Measurements from ENCODE around the gene EPB41. TPM values are rescaled to one million over a fixed set of nuclear protein-coding genes. Genes with fewer than 3 reads are reported as not detected.
A peak's percentile ranks its signal among the peaks of the same experiment; 100 is the strongest.

Gene EPB41
- total RNA-seq, 2 donors from 2014 or later = 40.0 to 63.2 TPM

DNA sequence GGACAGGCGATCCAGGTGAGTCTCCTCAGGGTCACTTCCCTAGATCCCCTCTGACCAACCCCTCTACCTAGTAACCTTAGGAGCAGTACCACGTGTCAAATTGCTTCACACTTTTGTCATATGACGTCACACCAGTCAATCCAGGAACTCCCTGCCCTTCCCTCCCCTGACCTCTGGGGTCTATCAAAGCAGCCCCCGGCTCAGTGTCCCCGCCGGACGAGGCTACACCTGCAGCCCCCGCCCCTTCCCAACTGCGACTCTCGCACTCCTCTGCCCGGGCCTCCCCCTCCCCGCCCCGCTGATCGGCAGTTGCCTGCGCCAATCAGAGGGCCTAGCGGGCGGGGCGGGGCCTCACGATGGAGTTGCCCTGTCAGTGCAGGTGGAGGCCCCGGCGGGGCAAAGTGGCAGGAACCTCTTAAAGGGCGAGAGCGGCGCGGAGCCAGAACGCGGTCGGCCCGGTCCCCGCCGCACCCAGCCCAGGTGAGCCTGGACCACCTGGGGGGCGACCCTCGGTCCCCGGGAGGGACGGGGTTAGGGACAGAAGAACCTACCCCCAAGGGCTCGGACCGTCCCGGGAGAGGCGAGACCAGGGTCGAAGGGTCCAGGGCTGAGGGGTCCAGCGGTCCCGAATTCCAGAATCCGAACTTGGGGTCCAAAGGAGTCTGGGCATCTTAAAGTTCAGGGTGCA, 27.5 kb upstream of the EPB41 start:
- Mint-ChIP-seq H3K27ac (peak overlapping the region; percentile 85), H3K9me3 (no peaks in the 10 kb centered on the region), H3K4me1 (peaks cover 27% of the 10 kb centered on the region), H3K36me3 (ENCODE audit: low read depth) (peaks cover 7% of the 10 kb centered on the region), H3K27me3 (no peaks in the 10 kb centered on the region), H3K4me3 (peak overlapping the region; percentile 87)
- peak; percentile 82 for ATAC-seq (replicated peaks)

GRCh38 chr1:28887419-28887834, 26.9 kb upstream of the EPB41 start:
- H3K4me3 Mint-ChIP-seq = peak overlapping the region; percentile 87
- H3K36me3 Mint-ChIP-seq (ENCODE audit: low read depth) = peaks cover 7% of the 10 kb centered on the region
- no peak for ATAC-seq (replicated peaks)
- peak overlapping the region; percentile 91 for H3K27ac Mint-ChIP-seq
- H3K9me3 Mint-ChIP-seq = no peaks in the 10 kb centered on the region
- no peaks in the 10 kb centered on the region for H3K27me3 Mint-ChIP-seq
- peaks cover 21% of the 10 kb centered on the region for H3K4me1 Mint-ChIP-seq

DNA sequence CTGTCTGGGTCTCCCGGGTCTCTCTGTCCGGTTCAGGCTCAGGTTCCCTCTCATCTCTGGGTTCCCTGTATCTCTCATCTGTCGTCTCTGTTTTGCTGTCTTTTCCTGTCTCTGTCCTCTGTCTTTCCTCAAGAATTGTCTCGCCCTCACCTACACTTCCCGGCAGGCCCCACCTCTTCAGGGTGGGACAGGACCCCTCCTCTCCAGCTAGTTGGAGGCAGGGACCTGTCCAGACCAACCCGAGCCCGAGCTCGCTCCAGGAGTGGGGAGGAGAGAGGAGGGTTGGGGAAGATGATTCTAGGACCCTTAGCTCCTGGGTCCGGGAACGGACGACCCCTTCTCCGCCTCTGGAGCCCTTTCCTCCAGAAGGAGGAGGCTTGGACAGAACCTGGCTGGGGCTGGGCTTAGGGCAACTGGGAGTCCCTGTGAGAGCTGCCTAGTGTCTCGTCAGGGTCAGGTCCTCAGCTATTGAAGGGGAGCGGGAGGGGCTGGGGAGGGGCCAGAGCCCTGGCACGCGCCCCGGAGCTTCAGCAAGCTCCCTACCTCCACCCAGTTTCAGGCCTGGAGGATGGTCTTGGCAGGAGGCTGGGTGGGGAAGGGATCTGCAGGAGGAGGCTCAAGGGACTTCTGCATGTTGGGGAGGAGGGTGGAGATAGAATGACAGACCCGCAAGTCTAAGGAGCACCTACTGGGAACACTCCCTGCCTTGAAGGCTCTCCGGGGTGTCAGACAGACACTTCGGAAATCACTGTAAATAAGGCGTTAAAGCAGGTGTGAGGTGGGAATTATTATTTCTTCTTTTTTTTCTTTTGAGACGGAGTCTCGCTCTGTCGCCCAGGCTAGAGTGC, 26.3 kb upstream of the EPB41 start:
- H3K36me3 Mint-ChIP-seq (ENCODE audit: low read depth) = peaks cover 7% of the 10 kb centered on the region
- H3K27me3 Mint-ChIP-seq = no peaks in the 10 kb centered on the region
- peak overlapping the region; percentile 91 for H3K27ac Mint-ChIP-seq
- H3K4me3 Mint-ChIP-seq = peak overlapping the region; percentile 87
- H3K9me3 Mint-ChIP-seq = no peaks in the 10 kb centered on the region
- H3K4me1 Mint-ChIP-seq = peaks cover 21% of the 10 kb centered on the region
- no peak for ATAC-seq (replicated peaks)

DNA sequence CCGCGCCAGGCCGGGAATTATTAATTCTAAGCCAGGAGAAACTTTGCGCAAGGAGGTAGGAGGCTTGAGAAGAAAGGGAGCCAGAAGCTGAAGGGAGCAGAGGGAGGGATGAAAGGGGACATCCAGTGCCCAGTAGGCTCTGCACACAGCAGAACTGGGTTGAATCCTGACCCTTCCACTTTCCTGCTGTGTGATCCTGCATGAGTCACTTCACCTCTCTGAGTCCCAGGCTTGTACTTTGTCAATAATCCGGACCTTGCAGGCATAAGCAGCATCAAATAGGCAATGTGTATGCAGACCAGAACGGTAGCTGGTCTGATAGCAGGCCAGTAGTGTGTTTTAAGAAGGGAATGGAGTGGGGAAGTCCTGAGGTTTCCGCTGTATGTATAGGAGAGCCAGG, 25.5 kb upstream of the EPB41 start:
- H3K4me1 Mint-ChIP-seq = peaks cover 21% of the 10 kb centered on the region
- H3K9me3 Mint-ChIP-seq = no peaks in the 10 kb centered on the region
- H3K4me3 Mint-ChIP-seq = peak overlapping the region; percentile 87
- no peak overlapping the region for H3K27ac Mint-ChIP-seq
- peaks cover 14% of the 10 kb centered on the region for H3K36me3 Mint-ChIP-seq (ENCODE audit: low read depth)
- no peaks in the 10 kb centered on the region for H3K27me3 Mint-ChIP-seq
- no peak for ATAC-seq (replicated peaks)

DNA sequence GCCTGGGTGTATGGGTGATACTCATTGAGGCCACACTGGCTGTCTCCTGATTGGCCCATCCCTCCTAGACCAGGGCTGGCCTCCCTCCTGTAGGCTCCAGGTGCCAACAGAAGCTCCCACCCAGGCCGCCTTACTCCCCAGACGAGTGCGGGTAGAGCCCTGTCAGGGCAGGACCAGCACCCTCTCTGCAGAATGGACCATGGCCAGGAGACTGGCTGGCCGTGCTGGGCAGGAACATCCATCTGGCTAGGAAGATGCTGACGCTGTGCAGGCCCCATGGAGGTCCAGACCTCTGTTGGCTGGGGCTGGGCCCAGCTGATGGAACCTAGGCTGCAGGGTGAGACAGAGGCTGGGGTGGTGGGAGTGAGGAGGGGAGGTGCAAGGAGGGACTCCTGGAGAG, 25.0 kb upstream of the EPB41 start:
- no peaks in the 10 kb centered on the region for H3K9me3 Mint-ChIP-seq
- H3K27ac Mint-ChIP-seq = no peak overlapping the region
- H3K36me3 Mint-ChIP-seq (ENCODE audit: low read depth) = peaks cover 15% of the 10 kb centered on the region
- ATAC-seq (replicated peaks) = no peak
- H3K27me3 Mint-ChIP-seq = no peaks in the 10 kb centered on the region
- H3K4me3 Mint-ChIP-seq = peak overlapping the region; percentile 87
- peaks cover 20% of the 10 kb centered on the region for H3K4me1 Mint-ChIP-seq

- peaks cover 15% of the 10 kb centered on the region for H3K36me3 Mint-ChIP-seq (ENCODE audit: low read depth)
- no peaks in the 10 kb centered on the region for H3K9me3 Mint-ChIP-seq
- no peaks in the 10 kb centered on the region for H3K27me3 Mint-ChIP-seq
- no peak overlapping the region for H3K4me3 Mint-ChIP-seq
- H3K27ac Mint-ChIP-seq = no peak overlapping the region
- peaks cover 12% of the 10 kb centered on the region for H3K4me1 Mint-ChIP-seq
- ATAC-seq (replicated peaks) = no peak
These were observed 23.9 kb upstream of the EPB41 start for GRCh38 chr1:28890435-28890834.

- H3K9me3 Mint-ChIP-seq = no peaks in the 10 kb centered on the region
- peaks cover 15% of the 10 kb centered on the region for H3K36me3 Mint-ChIP-seq (ENCODE audit: low read depth)
- H3K27me3 Mint-ChIP-seq = no peaks in the 10 kb centered on the region
- peaks cover 10% of the 10 kb centered on the region for H3K4me1 Mint-ChIP-seq
- ATAC-seq (replicated peaks) = no peak
- H3K27ac Mint-ChIP-seq = no peak overlapping the region
- H3K4me3 Mint-ChIP-seq = no peak overlapping the region
These were observed 23.5 kb upstream of the EPB41 start for GRCh38 chr1:28890836-28891235.

- ATAC-seq (replicated peaks) = no peak
- H3K4me1 Mint-ChIP-seq = peaks cover 6% of the 10 kb centered on the region
- H3K9me3 Mint-ChIP-seq = no peaks in the 10 kb centered on the region
- no peaks in the 10 kb centered on the region for H3K27me3 Mint-ChIP-seq
- H3K4me3 Mint-ChIP-seq = no peak overlapping the region
- H3K36me3 Mint-ChIP-seq (ENCODE audit: low read depth) = peaks cover 15% of the 10 kb centered on the region
- H3K27ac Mint-ChIP-seq = no peak overlapping the region
These were observed 23.1 kb upstream of the EPB41 start for GRCh38 chr1:28891256-28891655.

DNA sequence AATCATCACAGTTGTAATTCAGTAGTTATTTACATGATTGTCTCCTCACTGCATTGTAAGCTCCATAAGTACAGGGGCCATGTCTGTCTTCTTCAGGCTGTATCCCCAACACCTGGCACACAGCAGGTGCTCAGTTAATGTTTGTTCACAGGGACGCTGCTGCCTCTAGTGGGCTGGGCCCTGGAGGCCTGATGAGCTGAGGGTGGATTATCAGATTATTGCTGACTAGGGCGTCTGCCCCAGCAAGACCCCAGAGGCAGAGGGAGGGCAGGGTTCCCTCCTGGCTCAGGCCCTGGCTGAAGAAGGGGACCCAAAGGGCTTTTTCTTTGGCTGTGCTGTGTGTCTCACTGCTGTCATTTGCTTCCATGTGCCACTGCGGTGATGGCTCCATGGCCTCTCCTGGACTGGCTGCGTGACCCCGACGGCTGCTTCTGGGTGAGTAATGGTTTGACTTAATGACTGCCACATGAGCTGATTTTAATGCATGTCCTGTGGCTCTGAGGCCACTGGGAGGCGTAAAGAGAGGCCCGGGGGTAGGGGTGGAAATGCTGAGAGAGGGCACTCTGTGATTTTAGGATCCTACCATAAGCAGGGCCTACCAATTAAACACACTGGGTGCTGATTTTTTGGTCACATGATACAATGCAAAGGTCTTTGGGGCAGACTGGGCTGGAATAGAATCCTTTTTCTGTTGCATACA, 20.8 kb upstream of the EPB41 start:
- no peaks in the 10 kb centered on the region for H3K9me3 Mint-ChIP-seq
- H3K27ac Mint-ChIP-seq = no peak overlapping the region
- peaks cover 16% of the 10 kb centered on the region for H3K4me1 Mint-ChIP-seq
- no peak overlapping the region for H3K4me3 Mint-ChIP-seq
- H3K27me3 Mint-ChIP-seq = no peaks in the 10 kb centered on the region
- H3K36me3 Mint-ChIP-seq (ENCODE audit: low read depth) = peaks cover 15% of the 10 kb centered on the region
- peak; percentile 29 for ATAC-seq (replicated peaks)

DNA sequence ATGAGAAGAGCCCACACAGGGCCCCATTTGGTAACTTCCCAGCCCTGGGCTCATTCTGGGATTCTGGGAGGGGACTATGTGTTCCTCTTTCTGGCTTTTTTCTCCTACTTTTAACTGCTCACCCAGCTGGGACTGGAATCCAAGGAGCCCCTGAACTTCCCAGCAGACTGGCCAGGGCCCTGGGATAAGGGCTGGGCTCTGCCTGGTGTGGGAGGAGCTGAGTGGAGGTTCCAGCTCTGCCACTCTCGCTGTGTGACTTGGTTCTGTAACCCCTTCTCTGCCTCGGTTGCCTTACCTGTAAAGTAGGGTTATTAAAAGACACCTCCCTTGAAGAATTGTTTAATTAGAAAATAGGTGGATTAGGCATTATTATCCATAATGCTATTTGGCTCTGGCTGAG, 19.6 kb upstream of the EPB41 start:
- H3K36me3 Mint-ChIP-seq (ENCODE audit: low read depth) = peaks cover 15% of the 10 kb centered on the region
- no peak for ATAC-seq (replicated peaks)
- no peaks in the 10 kb centered on the region for H3K27me3 Mint-ChIP-seq
- H3K4me1 Mint-ChIP-seq = peaks cover 25% of the 10 kb centered on the region
- no peaks in the 10 kb centered on the region for H3K9me3 Mint-ChIP-seq
- H3K4me3 Mint-ChIP-seq = no peak overlapping the region
- no peak overlapping the region for H3K27ac Mint-ChIP-seq

- H3K36me3 Mint-ChIP-seq (ENCODE audit: low read depth) = peaks cover 10% of the 10 kb centered on the region
- H3K27me3 Mint-ChIP-seq = no peaks in the 10 kb centered on the region
- no peak overlapping the region for H3K4me3 Mint-ChIP-seq
- H3K4me1 Mint-ChIP-seq = peaks cover 27% of the 10 kb centered on the region
- no peak for ATAC-seq (replicated peaks)
- H3K9me3 Mint-ChIP-seq = no peaks in the 10 kb centered on the region
- H3K27ac Mint-ChIP-seq = peak overlapping the region; percentile 59
These were observed 18.3 kb upstream of the EPB41 start for GRCh38 chr1:28895896-28896608.

GRCh38 chr1:28896609-28896986, 17.8 kb upstream of the EPB41 start:
- no peaks in the 10 kb centered on the region for H3K27me3 Mint-ChIP-seq
- peaks cover 27% of the 10 kb centered on the region for H3K4me1 Mint-ChIP-seq
- peaks cover 8% of the 10 kb centered on the region for H3K36me3 Mint-ChIP-seq (ENCODE audit: low read depth)
- H3K4me3 Mint-ChIP-seq = no peak overlapping the region
- H3K9me3 Mint-ChIP-seq = no peaks in the 10 kb centered on the region
- H3K27ac Mint-ChIP-seq = peak overlapping the region; percentile 59
- no peak for ATAC-seq (replicated peaks)

DNA sequence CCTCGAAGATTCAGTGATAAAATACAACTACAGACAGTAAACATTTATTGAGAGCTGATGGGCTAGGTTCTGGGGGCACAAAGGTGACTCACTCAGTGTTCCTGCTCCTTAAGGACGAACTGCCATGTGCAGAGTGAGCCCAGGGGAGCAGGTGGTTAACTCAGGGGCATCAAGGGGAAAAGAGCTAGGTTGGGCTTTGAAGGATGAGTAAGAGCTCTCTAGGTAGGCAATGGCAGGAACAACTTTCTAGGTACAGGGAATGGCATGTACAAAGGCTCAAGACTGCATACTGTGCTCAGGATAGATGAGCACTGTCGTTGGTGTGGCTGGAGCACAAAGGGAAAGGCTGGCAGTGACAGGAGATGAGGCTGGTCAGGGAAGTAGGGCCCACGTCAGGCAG, 16.6 kb upstream of the EPB41 start:
- H3K27me3 Mint-ChIP-seq = no peaks in the 10 kb centered on the region
- peaks cover 27% of the 10 kb centered on the region for H3K4me1 Mint-ChIP-seq
- H3K27ac Mint-ChIP-seq = peak overlapping the region; percentile 76
- no peaks in the 10 kb centered on the region for H3K9me3 Mint-ChIP-seq
- no peak overlapping the region for H3K4me3 Mint-ChIP-seq
- no peak for ATAC-seq (replicated peaks)
- peaks cover 8% of the 10 kb centered on the region for H3K36me3 Mint-ChIP-seq (ENCODE audit: low read depth)

DNA sequence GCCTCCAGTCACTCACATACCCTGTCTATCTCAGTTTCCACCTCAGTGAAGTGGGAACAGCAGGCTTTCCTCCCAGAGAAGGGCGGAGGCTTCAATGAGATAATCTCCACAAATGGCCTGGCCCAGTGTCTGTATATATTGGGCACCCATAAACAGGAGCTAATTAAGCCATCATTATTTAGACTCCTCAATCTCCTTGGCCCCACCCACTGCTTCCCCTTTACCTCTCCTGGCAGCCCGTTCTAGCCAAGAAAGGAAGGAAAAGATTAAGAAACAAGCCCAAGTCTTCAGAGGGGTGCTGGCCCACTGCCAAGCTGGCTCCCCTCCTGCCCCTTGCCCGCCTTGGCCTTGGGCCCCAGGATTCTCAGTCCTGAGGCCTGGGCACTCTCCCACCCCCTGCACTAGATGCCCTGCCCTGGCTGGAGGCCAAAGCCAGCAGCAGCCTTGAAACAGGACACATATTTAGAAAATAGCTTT, 15.9 kb upstream of the EPB41 start:
- H3K9me3 Mint-ChIP-seq = no peaks in the 10 kb centered on the region
- peaks cover 27% of the 10 kb centered on the region for H3K4me1 Mint-ChIP-seq
- H3K4me3 Mint-ChIP-seq = no peak overlapping the region
- H3K27ac Mint-ChIP-seq = peak overlapping the region; percentile 76
- ATAC-seq (replicated peaks) = no peak
- H3K36me3 Mint-ChIP-seq (ENCODE audit: low read depth) = peaks cover 6% of the 10 kb centered on the region
- H3K27me3 Mint-ChIP-seq = no peaks in the 10 kb centered on the region
